WTC11 (cell line): Measurements from ENCODE around the gene CLMP. TPM values are rescaled to one million over a fixed set of nuclear protein-coding genes. Genes with fewer than 3 reads are reported as not detected.

Experiments
- ATAC-seq: fragments of 200-7000 bp; cut with Tn5 transposase; 2 replicates; pipeline ENCODE4 v1.10.0; 2021; ENCODE audit warnings: mild to moderate bottlenecking, moderate library complexity
- CTCF ChIA-PET: fragments of 300-600 bp; sonication (Branson Sonifier 250); formaldehyde crosslinking; loops from one replicate; lab custom pipeline; 2021; ENCODE audit warnings: antibody characterized with exemption; lab: Charles Lee
- POLR2A ChIA-PET: fragments of 350-600 bp; sonication (Branson Sonifier 250); formaldehyde crosslinking; loops from one replicate; lab custom pipeline; 2021; ENCODE audit warnings: antibody characterized with exemption; lab: Charles Lee
- DNase-seq: peaks from one replicate; pipeline ENCODE4 v3.0.0; 2021; ENCODE audit warnings: low spot score
- H3K27ac Mint-ChIP-seq: 2 replicates; pipeline ENCODE4 v1.8.0; 2021; ENCODE audit warnings: mixed read lengths
- H3K27me3 Mint-ChIP-seq: 2 replicates; pipeline ENCODE4 v1.8.0; 2021; ENCODE audit warnings: low read depth, mild to moderate bottlenecking, moderate library complexity, mixed read lengths
- H3K36me3 Mint-ChIP-seq: 2 replicates; pipeline ENCODE4 v1.8.0; 2021; ENCODE audit warnings: mixed read lengths
- H3K4me1 Mint-ChIP-seq: 2 replicates; pipeline ENCODE4 v1.8.0; 2022; ENCODE audit warnings: mixed read lengths
- H3K4me3 Mint-ChIP-seq: 2 replicates; pipeline ENCODE4 v1.8.0; 2021; ENCODE audit warnings: mild to moderate bottlenecking, moderate library complexity, mixed read lengths
- H3K9me3 Mint-ChIP-seq: 2 replicates; pipeline ENCODE4 v1.8.0; 2021; ENCODE audit warnings: mixed read lengths
- CREM ChIP-seq: sonication (generic); formaldehyde crosslinking; IDR thresholded peaks from 2 replicates; pipeline ENCODE4 v1.8.1; 2022; ENCODE audit warnings: mild to moderate bottlenecking, missing genetic modification reagents, moderate library complexity
- E2F1 ChIP-seq: sonication (generic); formaldehyde crosslinking; IDR thresholded peaks from 2 replicates; pipeline ENCODE4 v1.8.0; 2022; ENCODE audit warnings: mild to moderate bottlenecking, missing genetic modification reagents
- E2F4 ChIP-seq: sonication (generic); formaldehyde crosslinking; IDR thresholded peaks from 2 replicates; pipeline ENCODE4 v1.8.1; 2022; ENCODE audit warnings: low read depth, mild to moderate bottlenecking, moderate library complexity, missing genetic modification reagents, borderline replicate concordance
- ETV6 ChIP-seq: sonication (generic); formaldehyde crosslinking; IDR thresholded peaks from 2 replicates; pipeline ENCODE4 v1.8.1; 2022; ENCODE audit warnings: mild to moderate bottlenecking, missing genetic modification reagents
- FOXP4 ChIP-seq: sonication (generic); formaldehyde crosslinking; IDR thresholded peaks from 2 replicates; pipeline ENCODE4 v1.8.0; 2022; ENCODE audit warnings: mild to moderate bottlenecking, missing genetic modification reagents
- HMGA2 ChIP-seq: fragments of 250-450 bp; sonication (Bioruptor Pico); IDR thresholded peaks from 2 replicates; pipeline ENCODE4 v1.4.0; 2021; ENCODE audit warnings: mild to moderate bottlenecking, moderate library complexity
- KAT7 ChIP-seq: sonication (generic); formaldehyde crosslinking; IDR thresholded peaks from 2 replicates; pipeline ENCODE4 v1.8.1; 2023; ENCODE audit warnings: missing genetic modification reagents, mild to moderate bottlenecking, borderline replicate concordance
- MAX ChIP-seq: sonication (generic); formaldehyde crosslinking; IDR thresholded peaks from 2 replicates; pipeline ENCODE4 v1.8.0; 2022; ENCODE audit warnings: mild to moderate bottlenecking, missing genetic modification reagents
- MLX ChIP-seq: sonication (generic); formaldehyde crosslinking; IDR thresholded peaks from 2 replicates; pipeline ENCODE4 v1.8.1; 2023; ENCODE audit warnings: mild to moderate bottlenecking, missing genetic modification reagents, moderate library complexity
- NR2C2 ChIP-seq: sonication (generic); formaldehyde crosslinking; IDR thresholded peaks from 2 replicates; pipeline ENCODE4 v1.8.0; 2022; ENCODE audit warnings: mild to moderate bottlenecking, missing genetic modification reagents
- PRRX2 ChIP-seq: fragments of 250-450 bp; sonication (Bioruptor Pico); IDR thresholded peaks from 2 replicates; pipeline ENCODE4 v1.8.0; 2021; ENCODE audit warnings: mild to moderate bottlenecking
- SMAD4 ChIP-seq: sonication (generic); formaldehyde crosslinking; IDR thresholded peaks from 2 replicates; pipeline ENCODE4 v1.8.0; 2022; ENCODE audit warnings: mild to moderate bottlenecking, missing genetic modification reagents
- ZBTB21 ChIP-seq: sonication (generic); formaldehyde crosslinking; IDR thresholded peaks from 2 replicates; pipeline ENCODE4 v1.8.1; 2023; ENCODE audit warnings: mild to moderate bottlenecking, missing genetic modification reagents, borderline replicate concordance
- ZNF263 ChIP-seq: sonication (generic); formaldehyde crosslinking; IDR thresholded peaks from 2 replicates; pipeline ENCODE4 v1.8.1; 2022; ENCODE audit warnings: low read depth, mild to moderate bottlenecking, moderate library complexity, missing genetic modification reagents
- total RNA-seq: library from RNA; stranded (reverse); gene quantifications from 3 replicates; pipeline ENCODE4 v1.2.3, GENCODE V29; 2021
- TF ChIP-seq, protein P1 (sequence below): sonication (generic); formaldehyde crosslinking; IDR thresholded peaks from 2 replicates; pipeline ENCODE4 v1.8.0; 2023; ENCODE audit warnings: mild to moderate bottlenecking, missing genetic modification reagents
- TF ChIP-seq, protein P2 (sequence below): fragments of 250-450 bp; sonication (Bioruptor Pico); IDR thresholded peaks from 2 replicates; pipeline ENCODE4 v1.8.0; 2021; ENCODE audit warnings: mild to moderate bottlenecking
- TF ChIP-seq, protein P3 (sequence below): fragments of 250-450 bp; sonication (Bioruptor Pico); IDR thresholded peaks from 2 replicates; pipeline ENCODE4 v1.9.0; 2021; ENCODE audit warnings: mild to moderate bottlenecking, borderline replicate concordance

CLMP gene
- total RNA-seq, 1 experiment from 2014 or later, result 20.0 TPM

DNA sequence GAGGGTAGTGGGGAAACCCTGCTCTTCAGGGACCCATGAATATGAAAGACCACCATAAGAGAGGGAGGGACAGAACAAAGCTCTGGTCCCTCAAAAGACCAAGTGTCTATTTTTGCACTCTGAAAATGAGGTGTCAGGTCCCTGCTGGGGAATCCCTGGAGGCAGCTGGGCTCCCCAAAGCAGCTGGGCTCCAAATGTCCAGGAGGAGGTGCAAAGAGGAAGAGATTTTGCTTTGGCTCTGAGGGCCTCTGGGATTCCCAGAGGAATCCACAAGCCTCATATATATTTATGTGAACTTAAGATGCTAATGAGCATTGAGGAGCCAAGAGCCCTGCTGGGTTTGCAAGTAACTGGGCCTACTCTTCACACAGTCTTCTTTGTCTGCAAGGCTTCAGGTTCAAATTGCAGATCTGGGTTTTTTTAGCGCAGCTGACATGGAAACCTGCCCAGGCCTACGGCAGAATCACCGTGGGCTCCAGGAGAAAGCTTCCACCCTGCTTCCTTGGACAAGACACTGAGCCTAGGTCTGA is 26.0 kb downstream of the CLMP start:
- DNase-seq, result no peak
- POLR2A ChIA-PET, result interaction anchor here (0.6 kb wide), 1 partner anchor 15 kb away, joined by 3 read pairs; no protein-coding TSS in a partner anchor

DNA sequence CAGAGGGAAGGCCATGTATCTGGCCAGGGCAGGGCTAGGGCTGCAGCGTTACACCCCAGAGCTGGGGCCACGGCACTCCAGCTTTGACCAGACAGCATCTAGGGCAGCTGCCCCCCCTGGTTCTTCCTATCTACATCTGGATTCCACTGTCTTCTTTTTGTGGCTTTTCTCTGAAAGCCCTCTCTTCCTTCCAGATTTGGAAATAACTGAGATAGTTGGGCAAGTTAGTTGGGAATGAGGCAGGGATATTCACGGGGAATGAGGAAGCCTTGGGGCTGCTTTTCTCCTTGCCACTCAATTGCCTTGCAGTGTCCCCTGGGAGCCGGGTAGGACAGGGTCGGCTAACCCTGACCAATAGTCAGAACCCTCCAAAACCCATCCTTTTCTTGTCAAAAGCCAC is 26.8 kb downstream of the CLMP start:
- no peak overlapping the region for H3K27ac Mint-ChIP-seq
- H3K36me3 Mint-ChIP-seq, result 0 out of 2 replicates have a peak, but pooled peaks cover 4% of the 10 kb centered on the region
- ChIA-PET CTCF (interaction anchor here (0.9 to 8.3 kb wide), 7 partner anchors 8 to 93 kb away, joined by 3 to 93 read pairs (median 4); no protein-coding TSS in a partner anchor), POLR2A (no interaction called here)
- ATAC-seq (no peak), DNase-seq (no peak)
- no peaks in the 10 kb centered on the region for H3K9me3 Mint-ChIP-seq
- H3K4me3 Mint-ChIP-seq, result no peak overlapping the region
- peaks cover 47% of the 10 kb centered on the region for H3K4me1 Mint-ChIP-seq
- no peaks in the 10 kb centered on the region for H3K27me3 Mint-ChIP-seq
- TF ChIP-seq MLX (CRISPR knock-in tag) (no peak), ZBTB21 (CRISPR knock-in tag) (no peak), CREM (CRISPR knock-in tag) (no peak), ZNF263 (no peak), KAT7 (CRISPR knock-in tag) (no peak), FOXP4 (CRISPR knock-in tag) (no peak), HMGA2 (CRISPR knock-in tag) (no peak)
- TF ChIP-seq, protein P1, sequence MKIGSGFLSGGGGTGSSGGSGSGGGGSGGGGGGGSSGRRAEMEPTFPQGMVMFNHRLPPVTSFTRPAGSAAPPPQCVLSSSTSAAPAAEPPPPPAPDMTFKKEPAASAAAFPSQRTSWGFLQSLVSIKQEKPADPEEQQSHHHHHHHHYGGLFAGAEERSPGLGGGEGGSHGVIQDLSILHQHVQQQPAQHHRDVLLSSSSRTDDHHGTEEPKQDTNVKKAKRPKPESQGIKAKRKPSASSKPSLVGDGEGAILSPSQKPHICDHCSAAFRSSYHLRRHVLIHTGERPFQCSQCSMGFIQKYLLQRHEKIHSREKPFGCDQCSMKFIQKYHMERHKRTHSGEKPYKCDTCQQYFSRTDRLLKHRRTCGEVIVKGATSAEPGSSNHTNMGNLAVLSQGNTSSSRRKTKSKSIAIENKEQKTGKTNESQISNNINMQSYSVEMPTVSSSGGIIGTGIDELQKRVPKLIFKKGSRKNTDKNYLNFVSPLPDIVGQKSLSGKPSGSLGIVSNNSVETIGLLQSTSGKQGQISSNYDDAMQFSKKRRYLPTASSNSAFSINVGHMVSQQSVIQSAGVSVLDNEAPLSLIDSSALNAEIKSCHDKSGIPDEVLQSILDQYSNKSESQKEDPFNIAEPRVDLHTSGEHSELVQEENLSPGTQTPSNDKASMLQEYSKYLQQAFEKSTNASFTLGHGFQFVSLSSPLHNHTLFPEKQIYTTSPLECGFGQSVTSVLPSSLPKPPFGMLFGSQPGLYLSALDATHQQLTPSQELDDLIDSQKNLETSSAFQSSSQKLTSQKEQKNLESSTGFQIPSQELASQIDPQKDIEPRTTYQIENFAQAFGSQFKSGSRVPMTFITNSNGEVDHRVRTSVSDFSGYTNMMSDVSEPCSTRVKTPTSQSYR (CRISPR knock-in tag), result no peak
- TF ChIP-seq, protein P2, sequence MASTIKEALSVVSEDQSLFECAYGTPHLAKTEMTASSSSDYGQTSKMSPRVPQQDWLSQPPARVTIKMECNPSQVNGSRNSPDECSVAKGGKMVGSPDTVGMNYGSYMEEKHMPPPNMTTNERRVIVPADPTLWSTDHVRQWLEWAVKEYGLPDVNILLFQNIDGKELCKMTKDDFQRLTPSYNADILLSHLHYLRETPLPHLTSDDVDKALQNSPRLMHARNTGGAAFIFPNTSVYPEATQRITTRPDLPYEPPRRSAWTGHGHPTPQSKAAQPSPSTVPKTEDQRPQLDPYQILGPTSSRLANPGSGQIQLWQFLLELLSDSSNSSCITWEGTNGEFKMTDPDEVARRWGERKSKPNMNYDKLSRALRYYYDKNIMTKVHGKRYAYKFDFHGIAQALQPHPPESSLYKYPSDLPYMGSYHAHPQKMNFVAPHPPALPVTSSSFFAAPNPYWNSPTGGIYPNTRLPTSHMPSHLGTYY (CRISPR knock-in tag), result no peak

More for the DNA sequence above, 26.0 kb downstream of the CLMP start:
- CTCF ChIA-PET, result interaction anchor here (0.5 to 8.3 kb wide), 5 partner anchors 19 to 92 kb away, joined by 3 to 93 read pairs (median 4); no protein-coding TSS in a partner anchor
- Mint-ChIP-seq H3K4me3 (no peak overlapping the region; the same call in 1 of the 2 replicates), H3K27me3 (no peaks in the 10 kb centered on the region), H3K4me1 (peaks cover 47% of the 10 kb centered on the region), H3K27ac (peak overlapping the region; percentile 39), H3K9me3 (no peaks in the 10 kb centered on the region), H3K36me3 (0 out of 2 replicates have a peak, but pooled peaks cover 5% of the 10 kb centered on the region)
- TF ChIP-seq, protein P3, sequence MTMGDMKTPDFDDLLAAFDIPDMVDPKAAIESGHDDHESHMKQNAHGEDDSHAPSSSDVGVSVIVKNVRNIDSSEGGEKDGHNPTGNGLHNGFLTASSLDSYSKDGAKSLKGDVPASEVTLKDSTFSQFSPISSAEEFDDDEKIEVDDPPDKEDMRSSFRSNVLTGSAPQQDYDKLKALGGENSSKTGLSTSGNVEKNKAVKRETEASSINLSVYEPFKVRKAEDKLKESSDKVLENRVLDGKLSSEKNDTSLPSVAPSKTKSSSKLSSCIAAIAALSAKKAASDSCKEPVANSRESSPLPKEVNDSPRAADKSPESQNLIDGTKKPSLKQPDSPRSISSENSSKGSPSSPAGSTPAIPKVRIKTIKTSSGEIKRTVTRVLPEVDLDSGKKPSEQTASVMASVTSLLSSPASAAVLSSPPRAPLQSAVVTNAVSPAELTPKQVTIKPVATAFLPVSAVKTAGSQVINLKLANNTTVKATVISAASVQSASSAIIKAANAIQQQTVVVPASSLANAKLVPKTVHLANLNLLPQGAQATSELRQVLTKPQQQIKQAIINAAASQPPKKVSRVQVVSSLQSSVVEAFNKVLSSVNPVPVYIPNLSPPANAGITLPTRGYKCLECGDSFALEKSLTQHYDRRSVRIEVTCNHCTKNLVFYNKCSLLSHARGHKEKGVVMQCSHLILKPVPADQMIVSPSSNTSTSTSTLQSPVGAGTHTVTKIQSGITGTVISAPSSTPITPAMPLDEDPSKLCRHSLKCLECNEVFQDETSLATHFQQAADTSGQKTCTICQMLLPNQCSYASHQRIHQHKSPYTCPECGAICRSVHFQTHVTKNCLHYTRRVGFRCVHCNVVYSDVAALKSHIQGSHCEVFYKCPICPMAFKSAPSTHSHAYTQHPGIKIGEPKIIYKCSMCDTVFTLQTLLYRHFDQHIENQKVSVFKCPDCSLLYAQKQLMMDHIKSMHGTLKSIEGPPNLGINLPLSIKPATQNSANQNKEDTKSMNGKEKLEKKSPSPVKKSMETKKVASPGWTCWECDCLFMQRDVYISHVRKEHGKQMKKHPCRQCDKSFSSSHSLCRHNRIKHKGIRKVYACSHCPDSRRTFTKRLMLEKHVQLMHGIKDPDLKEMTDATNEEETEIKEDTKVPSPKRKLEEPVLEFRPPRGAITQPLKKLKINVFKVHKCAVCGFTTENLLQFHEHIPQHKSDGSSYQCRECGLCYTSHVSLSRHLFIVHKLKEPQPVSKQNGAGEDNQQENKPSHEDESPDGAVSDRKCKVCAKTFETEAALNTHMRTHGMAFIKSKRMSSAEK (CRISPR knock-in tag), result no peak
- no peak for TF ChIP-seq ETV6 (CRISPR knock-in tag)
- TF ChIP-seq E2F1 (CRISPR knock-in tag), result no peak
- TF ChIP-seq MAX (CRISPR knock-in tag), result no peak
- TF ChIP-seq ZBTB21 (CRISPR knock-in tag), result no peak
- no peak for TF ChIP-seq PRRX2 (CRISPR knock-in tag)
- TF ChIP-seq NR2C2, result no peak
- TF ChIP-seq SMAD4 (CRISPR knock-in tag), result no peak
- no peak for TF ChIP-seq E2F4
- no peak for ATAC-seq
